Measurements from ENCODE around the gene DEK. TPM values are rescaled to one million over a fixed set of nuclear protein-coding genes. Genes with fewer than 3 reads are reported as not detected.

DEK gene
- polyA plus RNA-seq, 1 of the 3 experiments (the other 2 are of a cell fraction), result 34.2 TPM

DNA sequence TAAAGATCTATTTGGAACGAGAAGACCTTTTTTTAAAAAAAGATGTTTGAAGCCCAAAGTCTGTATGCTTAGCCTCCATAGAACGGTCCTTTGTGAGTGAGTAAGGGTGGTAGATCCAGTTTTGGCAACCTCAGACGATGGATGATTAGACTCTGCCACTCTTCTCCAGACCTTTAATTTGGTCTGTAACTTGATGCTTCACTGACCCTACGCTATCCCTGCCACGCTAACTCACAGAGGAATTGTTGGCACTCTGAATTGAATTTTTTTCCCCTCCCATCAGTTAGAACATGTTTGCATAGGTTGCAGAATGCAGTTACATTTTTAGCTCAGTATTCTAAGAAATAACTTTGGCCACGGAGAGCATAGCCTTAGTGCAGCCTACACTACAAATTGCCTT is 15.8 kb upstream of the DEK start:
- Histone ChIP-seq H3K79me2 (ENCODE audit: insufficient read depth) (no peaks in the 10 kb centered on the region), H3F3A (replicated peaks; ENCODE audit: insufficient read depth) (no peaks in the 10 kb centered on the region), H2AFZ (ENCODE audit: low read depth) (no peak overlapping the region), H4K20me1 (ENCODE audit: insufficient read depth) (no peaks in the 10 kb centered on the region), H3K27me3 (ENCODE audit: insufficient read depth) (peaks cover 15% of the 10 kb centered on the region; the same call in 1 of the 2 replicates), H3K4me2 (no peak overlapping the region; the same call in 1 of the 2 replicates), H3K9me2 (no peaks in the 10 kb centered on the region), H3K9ac (no peak overlapping the region), H3K4me1 (ENCODE audit: control insufficient read depth in 1 of 2, insufficient read depth in 2 of 2, low read depth in 1 of 2, low read length in 1 of 2) (peaks cover 0 to 6% of the 10 kb centered on the region in 2 experiments; a peak in 2 of 4 replicates), H3K36me3 (replicated peaks in 1 of 2; ENCODE audit: control insufficient read depth in 1 of 2, insufficient read depth in 2 of 2, low read length in 1 of 2) (no peaks in the 10 kb centered on the region), H3K4me3 (ENCODE audit: low read depth in 2 of 2, low read length in 1 of 2) (no peak overlapping the region), H3K9me3 (no peaks in the 10 kb centered on the region), H3K27ac (ENCODE audit: low read depth in 2 of 2, low read length in 1 of 2) (peak overlapping the region in 1 of 2 experiments; percentile 7; a peak in 1 of 4 replicates)
- 22% methylated on average over 6 of the region's 6 CpGs for WGBS (ENCODE audit: low lambda C conversion rate)
- ChIA-PET CTCF (interaction anchor here (0.9 to 1.2 kb wide), 3 partner anchors 12 to 15 kb away, joined by 3 read pairs; no protein-coding TSS in a partner anchor), POLR2A (no interaction called here)
- TF ChIP-seq NFIC (IDR thresholded peaks at IDR 0.05; ENCODE audit: borderline replicate concordance), result 0 out of 2 replicates have a peak, but pooled peaks have one; percentile 5
- no peak for TF ChIP-seq TAF1 (IDR thresholded peaks at IDR 0.05; ENCODE audit: borderline replicate concordance, low read depth, low read length)
- DNase-seq, result no peak

DNA sequence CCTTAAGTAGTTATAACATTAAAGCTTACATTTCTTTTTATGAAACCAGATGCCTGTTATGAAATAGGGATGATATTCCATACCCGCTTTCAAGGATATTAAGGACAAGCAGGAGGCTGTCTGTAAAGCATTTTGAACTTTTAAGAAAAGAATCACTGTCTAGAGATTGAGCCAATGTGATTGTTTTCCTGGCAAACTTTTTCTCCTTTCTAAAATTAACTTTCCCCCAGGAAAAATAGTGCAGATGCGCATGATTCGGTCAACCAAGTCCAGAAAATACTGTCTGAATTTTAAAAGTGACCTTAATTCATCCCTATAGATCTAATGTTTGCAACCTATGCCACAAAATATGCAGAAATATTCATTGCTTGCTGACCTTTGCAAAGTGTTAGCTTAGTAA is 15.1 kb upstream of the DEK start:
- Histone ChIP-seq H3K9me2 (no peaks in the 10 kb centered on the region), H4K20me1 (ENCODE audit: insufficient read depth) (no peaks in the 10 kb centered on the region), H3K4me3 (ENCODE audit: low read depth in 2 of 2, low read length in 1 of 2) (no peak overlapping the region), H3K36me3 (replicated peaks in 1 of 2; ENCODE audit: control insufficient read depth in 1 of 2, insufficient read depth in 2 of 2, low read length in 1 of 2) (no peaks in the 10 kb centered on the region), H3K79me2 (ENCODE audit: insufficient read depth) (no peaks in the 10 kb centered on the region), H3K27me3 (ENCODE audit: insufficient read depth) (peaks cover 15% of the 10 kb centered on the region; the same call in 1 of the 2 replicates), H3K4me2 (no peak overlapping the region), H2AFZ (ENCODE audit: low read depth) (no peak overlapping the region), H3K9ac (no peak overlapping the region), H3F3A (replicated peaks; ENCODE audit: insufficient read depth) (no peaks in the 10 kb centered on the region), H3K4me1 (ENCODE audit: control insufficient read depth in 1 of 2, insufficient read depth in 2 of 2, low read depth in 1 of 2, low read length in 1 of 2) (peaks cover 0 to 6% of the 10 kb centered on the region in 2 experiments; a peak in 2 of 4 replicates), H3K9me3 (no peaks in the 10 kb centered on the region), H3K27ac (ENCODE audit: low read depth in 2 of 2, low read length in 1 of 2) (peak overlapping the region in 1 of 2 experiments; percentile 7; a peak in 1 of 4 replicates)
- ChIA-PET POLR2A (no interaction called here), CTCF (no interaction called here)
- 73% methylated on average over 3 of the region's 3 CpGs for WGBS (ENCODE audit: low lambda C conversion rate)
- no peak for DNase-seq
- no peak for TF ChIP-seq SMC3 (IDR thresholded peaks at IDR 0.05; ENCODE audit: low read depth, low read length)
- TF ChIP-seq EZH2phosphoT487 (IDR thresholded peaks at IDR 0.05; ENCODE audit: borderline replicate concordance, low read depth), result no peak
- TF ChIP-seq GABPA (IDR thresholded peaks at IDR 0.05; ENCODE audit: low read depth), result no peak
- TF ChIP-seq NRF1 (IDR thresholded peaks at IDR 0.05; ENCODE audit: low read depth, low read length), result no peak
- no peak for TF ChIP-seq EP300 (IDR thresholded peaks at IDR 0.05; ENCODE audit: borderline replicate concordance in 1 of 2, low read depth in 1 of 2, low read length in 1 of 2)
- TF ChIP-seq GATA2 (CRISPR knock-in tag; IDR thresholded peaks at IDR 0.05), result no peak
- no peak for TF ChIP-seq YY1 (IDR thresholded peaks at IDR 0.05; ENCODE audit: low read depth)
- no peak for TF ChIP-seq RFX5 (IDR thresholded peaks at IDR 0.05; ENCODE audit: low read length)
- TF ChIP-seq RXRA (IDR thresholded peaks at IDR 0.05; ENCODE audit: borderline replicate concordance, low read depth), result no peak
- TF ChIP-seq RCOR1 (IDR thresholded peaks at IDR 0.05; ENCODE audit: low read length), result no peak
- TF ChIP-seq FOXM1 (IDR thresholded peaks at IDR 0.05; ENCODE audit: low read depth), result no peak
- no peak for TF ChIP-seq ELF1 (IDR thresholded peaks at IDR 0.05)
- no peak for TF ChIP-seq FOSL2 (IDR thresholded peaks at IDR 0.05; ENCODE audit: borderline replicate concordance, low read depth)
- TF ChIP-seq TEAD4 (IDR thresholded peaks at IDR 0.05; ENCODE audit: borderline replicate concordance, insufficient read depth), result no peak
- TF ChIP-seq, protein P1, sequence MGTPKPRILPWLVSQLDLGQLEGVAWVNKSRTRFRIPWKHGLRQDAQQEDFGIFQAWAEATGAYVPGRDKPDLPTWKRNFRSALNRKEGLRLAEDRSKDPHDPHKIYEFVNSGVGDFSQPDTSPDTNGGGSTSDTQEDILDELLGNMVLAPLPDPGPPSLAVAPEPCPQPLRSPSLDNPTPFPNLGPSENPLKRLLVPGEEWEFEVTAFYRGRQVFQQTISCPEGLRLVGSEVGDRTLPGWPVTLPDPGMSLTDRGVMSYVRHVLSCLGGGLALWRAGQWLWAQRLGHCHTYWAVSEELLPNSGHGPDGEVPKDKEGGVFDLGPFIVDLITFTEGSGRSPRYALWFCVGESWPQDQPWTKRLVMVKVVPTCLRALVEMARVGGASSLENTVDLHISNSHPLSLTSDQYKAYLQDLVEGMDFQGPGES (IDR thresholded peaks at IDR 0.05; ENCODE audit: low read depth, low read length), result no peak
- TF ChIP-seq, protein P2, sequence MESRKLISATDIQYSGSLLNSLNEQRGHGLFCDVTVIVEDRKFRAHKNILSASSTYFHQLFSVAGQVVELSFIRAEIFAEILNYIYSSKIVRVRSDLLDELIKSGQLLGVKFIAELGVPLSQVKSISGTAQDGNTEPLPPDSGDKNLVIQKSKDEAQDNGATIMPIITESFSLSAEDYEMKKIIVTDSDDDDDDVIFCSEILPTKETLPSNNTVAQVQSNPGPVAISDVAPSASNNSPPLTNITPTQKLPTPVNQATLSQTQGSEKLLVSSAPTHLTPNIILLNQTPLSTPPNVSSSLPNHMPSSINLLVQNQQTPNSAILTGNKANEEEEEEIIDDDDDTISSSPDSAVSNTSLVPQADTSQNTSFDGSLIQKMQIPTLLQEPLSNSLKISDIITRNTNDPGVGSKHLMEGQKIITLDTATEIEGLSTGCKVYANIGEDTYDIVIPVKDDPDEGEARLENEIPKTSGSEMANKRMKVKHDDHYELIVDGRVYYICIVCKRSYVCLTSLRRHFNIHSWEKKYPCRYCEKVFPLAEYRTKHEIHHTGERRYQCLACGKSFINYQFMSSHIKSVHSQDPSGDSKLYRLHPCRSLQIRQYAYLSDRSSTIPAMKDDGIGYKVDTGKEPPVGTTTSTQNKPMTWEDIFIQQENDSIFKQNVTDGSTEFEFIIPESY (IDR thresholded peaks at IDR 0.05; ENCODE audit: borderline replicate concordance, low read depth), result no peak
- no peak for TF ChIP-seq TAF1 (IDR thresholded peaks at IDR 0.05; ENCODE audit: borderline replicate concordance, low read depth, low read length)
- TF ChIP-seq MXI1 (IDR thresholded peaks at IDR 0.05; ENCODE audit: low read depth, low read length), result no peak
- TF ChIP-seq, protein P3, sequence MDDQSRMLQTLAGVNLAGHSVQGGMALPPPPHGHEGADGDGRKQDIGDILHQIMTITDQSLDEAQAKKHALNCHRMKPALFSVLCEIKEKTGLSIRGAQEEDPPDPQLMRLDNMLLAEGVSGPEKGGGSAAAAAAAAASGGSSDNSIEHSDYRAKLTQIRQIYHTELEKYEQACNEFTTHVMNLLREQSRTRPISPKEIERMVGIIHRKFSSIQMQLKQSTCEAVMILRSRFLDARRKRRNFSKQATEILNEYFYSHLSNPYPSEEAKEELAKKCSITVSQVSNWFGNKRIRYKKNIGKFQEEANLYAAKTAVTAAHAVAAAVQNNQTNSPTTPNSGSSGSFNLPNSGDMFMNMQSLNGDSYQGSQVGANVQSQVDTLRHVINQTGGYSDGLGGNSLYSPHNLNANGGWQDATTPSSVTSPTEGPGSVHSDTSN (IDR thresholded peaks at IDR 0.05), result no peak
- no peak for TF ChIP-seq JUND (IDR thresholded peaks at IDR 0.05)

Data from SK-N-SH (cell line).